Activated T-helper 1 cell treated with anti-CD3 and anti-CD28 coated beads, Interleukin-2, amount 50 U/mL, for 16 hours (primary cell): ENCODE measurements around the gene LYRM9.
"Not testable (repeated sequence)": the region's sequence is repeated elsewhere in the genome, so short reads cannot be mapped to it uniquely, and the experiment has no call there.

Experiments
- DNase-seq, 2 donors: peaks; one replicate each; pipeline ENCODE4 v3.0.0-alpha.2; 2020; ENCODE audit warnings: low read depth in 1 of 2, low spot score in 1 of 2

LYRM9 gene

GRCh38 chr17:27892866-27893769 is at the start of gene LYRM9:
TSS of gene LYRM9 (minus strand) at chr17:27893365. CDS start at chr17:27882694, 10,671 bp downstream.
- DNase-seq: peak; percentile 88 to 90

DNA sequence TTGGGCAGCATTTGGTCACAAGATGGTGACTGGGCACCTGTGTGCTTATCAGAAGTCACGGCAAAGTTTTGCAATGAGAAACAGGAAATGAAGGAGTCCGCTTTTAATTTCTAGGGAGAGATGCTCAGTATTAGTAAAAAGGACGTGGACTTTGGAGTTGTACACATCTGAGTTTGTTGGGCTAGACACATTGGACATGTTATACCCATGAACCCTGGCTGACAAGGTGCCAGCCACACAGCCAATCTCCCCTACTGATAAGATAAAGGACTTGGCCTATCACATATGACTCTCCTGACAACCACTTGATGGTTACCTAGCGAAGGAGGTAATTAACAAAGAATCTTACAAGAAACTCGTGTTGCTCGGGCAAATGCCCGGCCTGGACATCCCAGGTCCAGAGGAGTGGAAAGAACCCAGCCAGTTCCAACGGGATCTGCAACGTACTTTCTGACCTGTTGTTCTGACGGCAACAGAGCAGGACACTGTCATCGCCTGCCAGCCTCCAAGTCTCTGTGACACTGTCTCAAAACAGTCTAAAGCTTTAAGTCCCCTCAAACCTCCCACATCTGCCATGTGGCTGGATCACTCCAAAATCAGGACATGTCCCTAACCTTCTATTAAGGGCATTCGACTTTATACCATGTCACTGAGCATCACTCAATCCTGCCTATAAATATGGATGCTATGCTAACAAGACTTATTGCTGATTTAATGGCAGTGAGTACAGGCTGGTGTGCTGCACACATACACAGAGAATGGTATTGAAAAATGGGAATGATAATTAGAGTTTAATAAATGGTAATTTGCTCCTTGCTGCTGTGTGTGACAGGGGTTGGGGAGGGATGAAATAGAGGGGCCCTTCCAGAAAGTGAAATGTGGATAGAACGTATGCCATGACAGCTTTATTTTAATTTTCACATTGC is 47.6 kb upstream of the LYRM9 start:
- no peak for DNase-seq

DNA sequence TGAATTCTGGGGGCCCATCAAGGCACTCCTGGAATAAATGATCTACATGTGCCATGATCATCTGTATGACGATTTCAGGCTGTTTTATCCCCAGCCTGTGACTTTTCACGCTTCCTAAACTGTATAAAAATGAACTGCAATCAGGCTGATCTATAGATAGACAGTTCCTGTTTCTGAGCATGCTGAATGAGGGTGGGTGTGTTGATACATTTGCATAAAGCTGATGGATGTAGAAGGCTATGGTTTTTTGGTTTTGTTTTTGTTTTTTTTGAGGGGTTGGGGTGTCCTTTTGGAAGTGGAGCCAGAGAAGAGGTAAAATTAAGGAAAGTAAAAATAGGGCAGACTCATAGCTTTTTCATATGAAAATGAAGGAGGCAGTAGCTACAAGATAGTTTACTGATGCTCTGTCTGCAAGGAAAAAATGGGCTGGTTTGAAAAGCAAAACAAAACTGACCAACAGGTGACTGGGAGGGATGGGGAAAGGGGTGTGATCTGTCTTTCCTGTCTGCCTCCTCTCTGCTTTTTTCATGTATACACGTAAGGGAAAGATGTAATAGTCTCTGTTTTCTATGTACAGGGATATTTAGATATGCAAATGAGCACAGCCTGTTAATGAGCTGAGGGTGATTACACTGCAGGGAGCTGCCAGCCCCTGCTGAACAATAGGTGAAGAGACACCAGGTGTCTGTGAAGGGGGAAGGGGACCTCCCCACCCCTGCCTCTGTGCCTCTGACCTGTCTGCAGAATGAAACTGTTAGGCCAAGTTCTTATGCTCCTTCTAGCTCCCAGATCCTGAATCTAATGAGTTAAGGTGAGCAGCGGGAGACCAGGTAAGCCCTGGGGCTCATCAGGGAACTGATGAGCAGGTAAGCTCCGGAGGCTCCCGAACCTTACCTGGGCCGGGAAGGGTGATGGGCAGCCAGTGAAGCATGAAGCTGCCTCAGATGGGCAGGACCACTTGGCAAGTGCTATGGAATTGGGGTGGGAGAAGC is 46.6 kb upstream of the LYRM9 start:
- DNase-seq: no peak

DNA sequence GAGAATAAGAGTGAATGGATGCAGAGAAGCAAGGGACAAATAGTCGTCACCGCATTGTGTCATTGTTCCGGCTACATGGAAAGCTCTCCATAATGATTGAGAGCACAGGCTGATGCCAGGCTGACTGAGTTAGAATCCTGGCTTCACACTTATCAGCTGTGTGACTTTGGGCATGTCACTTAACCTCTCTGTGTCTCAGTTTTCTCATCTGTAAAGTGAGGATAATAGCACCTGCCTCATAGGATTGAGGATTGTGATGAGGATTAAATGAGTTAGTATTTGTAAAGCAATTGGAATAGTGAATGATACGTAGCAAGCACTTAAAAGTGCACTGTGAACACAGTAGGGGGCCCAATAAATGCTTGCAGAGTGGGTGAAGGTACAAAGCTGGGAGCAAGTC is 45.7 kb upstream of the LYRM9 start:
- no peak for DNase-seq

DNA sequence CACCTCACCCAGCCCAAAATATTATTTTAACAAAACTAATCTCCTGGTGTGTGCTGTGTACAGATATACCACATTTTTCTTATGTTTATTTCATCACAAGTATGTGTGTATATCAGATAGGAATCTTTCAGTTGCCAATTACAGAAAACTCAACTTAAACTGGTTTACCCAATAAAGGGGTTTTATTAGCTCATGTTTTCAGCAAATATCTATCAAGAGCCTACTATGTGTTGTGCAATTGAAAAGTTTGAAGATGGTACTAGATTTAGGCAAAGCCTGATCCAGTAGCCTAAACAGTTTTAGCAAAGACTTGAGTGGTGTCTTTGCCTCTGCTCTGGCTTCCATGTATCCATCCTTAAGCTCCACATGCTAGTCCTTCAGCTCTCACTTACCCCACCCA is 45.1 kb upstream of the LYRM9 start:
- no peak for DNase-seq

DNA sequence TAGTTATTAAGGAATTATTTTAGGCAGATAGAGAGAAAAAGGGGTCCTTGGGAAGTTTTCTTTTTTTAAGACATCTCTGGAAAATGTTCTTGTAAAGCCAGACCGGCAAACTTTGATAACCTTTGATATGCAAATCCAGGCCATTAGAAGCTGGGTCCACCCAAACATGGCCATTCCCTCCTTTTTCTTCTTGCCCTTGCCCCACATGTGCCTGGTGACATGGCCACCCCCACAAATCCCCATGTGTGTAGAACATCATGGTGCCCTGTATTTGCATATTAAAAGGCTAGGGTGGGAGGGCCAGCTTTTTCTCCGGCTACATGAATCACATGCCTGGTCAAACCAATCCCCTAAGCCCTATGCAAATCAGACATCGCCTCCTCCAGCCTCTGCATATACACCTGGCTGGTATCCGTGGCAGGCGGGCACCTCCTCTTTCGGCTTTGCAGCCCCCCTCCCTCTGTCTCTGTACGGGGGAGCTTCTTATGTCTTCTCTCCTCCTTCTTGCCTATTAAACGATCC is 43.9 kb upstream of the LYRM9 start:
- no peak for DNase-seq

DNA sequence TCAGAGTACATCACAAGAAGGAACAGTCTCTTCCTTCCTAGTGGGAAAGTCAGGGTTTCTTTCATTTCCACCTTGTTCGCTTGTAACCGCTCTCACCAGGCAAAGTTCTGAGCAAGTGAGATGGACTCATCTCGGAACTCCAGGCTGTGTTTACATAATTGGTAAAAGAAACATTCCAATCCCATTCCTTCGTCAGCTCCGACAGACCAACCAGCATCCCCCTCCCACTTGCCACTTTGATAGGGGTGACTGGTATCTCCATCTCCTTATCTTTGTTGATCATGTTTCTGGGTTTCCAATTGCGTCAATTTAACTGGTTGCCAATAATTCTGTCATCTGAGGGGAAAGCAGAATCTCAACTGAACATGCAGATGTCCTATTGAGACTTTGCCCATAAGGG is 36.8 kb upstream of the LYRM9 start:
- DNase-seq: no peak

GRCh38 chr17:27928587-27928986 is 35.4 kb upstream of the LYRM9 start:
- DNase-seq: no peak

- no peak for DNase-seq
These were observed 34.6 kb upstream of the LYRM9 start for GRCh38 chr17:27927781-27928180.

GRCh38 chr17:27921599-27921998 is 28.4 kb upstream of the LYRM9 start:
- DNase-seq: no peak

- no peak for DNase-seq
These were observed 27.9 kb upstream of the LYRM9 start for GRCh38 chr17:27921077-27921476.

DNA sequence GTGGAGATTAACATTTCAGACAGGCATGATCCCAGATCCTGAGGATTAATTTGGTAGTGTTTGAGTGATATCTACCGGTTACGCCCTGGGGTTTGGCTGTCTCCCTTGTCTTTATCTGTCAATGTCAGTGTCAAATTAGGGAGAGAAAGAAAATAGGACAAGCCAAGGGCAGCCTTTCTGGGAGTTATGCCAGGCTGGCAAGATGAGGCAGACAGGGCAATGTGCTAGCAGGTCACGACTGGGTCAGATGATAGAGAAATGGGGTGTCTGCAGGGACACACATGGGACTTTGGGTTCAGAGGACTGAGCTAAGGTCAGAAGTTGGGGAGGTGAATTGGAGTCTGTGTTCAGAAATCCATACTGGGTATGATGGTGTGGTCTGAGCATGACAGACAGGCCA is 27.4 kb upstream of the LYRM9 start:
- DNase-seq: no peak

DNA sequence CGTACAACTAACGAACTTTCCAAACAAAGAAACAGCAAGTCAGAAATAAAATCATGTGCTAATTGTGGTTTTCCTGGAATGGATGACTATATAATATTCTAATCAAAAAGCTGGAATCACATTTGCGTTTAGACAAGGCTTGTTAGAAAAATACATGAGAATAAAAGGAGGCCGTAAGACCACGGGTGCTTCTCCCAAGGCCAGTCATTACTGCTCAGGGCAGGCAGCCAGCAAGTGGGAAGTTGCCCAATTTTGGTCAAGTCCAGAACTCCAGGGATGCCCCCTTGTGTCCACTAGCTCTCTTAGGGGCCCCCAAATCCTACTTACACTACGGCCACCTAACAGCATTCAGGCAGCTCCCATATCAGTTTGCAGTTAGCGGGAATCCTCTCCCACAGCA is 25.9 kb upstream of the LYRM9 start:
- DNase-seq: no peak

DNA sequence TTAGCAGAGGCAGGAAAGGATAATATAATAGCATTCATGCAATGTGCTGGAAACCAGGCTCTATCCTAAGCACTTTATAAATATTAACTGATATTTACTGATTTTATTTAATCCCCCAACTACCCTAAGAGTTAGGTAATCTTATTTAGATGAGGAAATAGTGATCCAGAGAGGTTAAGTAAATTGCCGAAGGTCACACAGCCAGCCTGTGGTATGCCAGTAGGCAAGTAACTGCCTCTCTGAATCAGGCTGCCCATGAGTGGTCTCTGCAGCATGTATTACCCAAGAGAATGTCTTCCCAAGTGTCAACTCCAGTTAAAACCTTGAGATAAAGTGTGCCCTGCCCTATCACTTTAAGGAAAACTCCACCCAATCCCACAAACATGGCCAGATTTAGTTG is 25.3 kb upstream of the LYRM9 start:
- DNase-seq: no peak

GRCh38 chr17:27917000-27917399 is 23.8 kb upstream of the LYRM9 start:
- DNase-seq: no peak

DNA sequence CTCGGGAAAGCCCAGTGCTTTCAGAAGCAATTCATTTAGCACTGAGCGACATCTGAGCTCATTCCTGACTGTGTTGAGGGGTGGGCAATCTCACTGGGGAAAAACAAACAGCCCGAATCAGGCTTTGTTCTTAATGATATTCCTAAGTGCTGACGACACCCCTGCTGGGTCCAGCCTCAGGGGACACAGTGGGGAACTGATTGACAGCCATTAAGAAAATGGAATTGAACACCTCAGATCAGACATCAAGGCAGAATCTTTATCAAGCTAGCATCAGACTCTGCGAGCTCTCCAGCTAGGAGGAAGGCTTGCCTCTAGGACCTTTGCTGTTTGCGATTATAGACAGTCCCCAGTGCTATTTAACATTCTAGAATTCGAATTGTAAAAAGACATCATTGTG is 22.5 kb upstream of the LYRM9 start:
- DNase-seq: no peak

- DNase-seq: no peak
These were observed 21.2 kb upstream of the LYRM9 start for GRCh38 chr17:27914382-27914781.

- DNase-seq: no peak
These were observed 19.8 kb upstream of the LYRM9 start for GRCh38 chr17:27912964-27913363.

GRCh38 chr17:27912299-27912698 is 19.1 kb upstream of the LYRM9 start:
- not testable (repeated sequence) for DNase-seq

GRCh38 chr17:27907976-27908558 is 14.9 kb upstream of the LYRM9 start:
- no peak for DNase-seq
